HG03108 (cell line): ENCODE data around the gene EXOC4.

Experiments used
- ATAC-seq: cut with Tn5 transposase; IDR thresholded peaks from one replicate; pipeline ENCODE4 v1.9.1; 2021; ENCODE audit warnings: moderate library complexity; ENCODE audit not compliant: unreplicated experiment

The EXOC4 gene

GRCh38 chr7:133739817-133740216 lies 486.9 kb downstream of the EXOC4 start:
- no peak for ATAC-seq

- no peak for ATAC-seq
Observed at GRCh38 chr7:133741078-133741477, 488.2 kb downstream of the EXOC4 start.

DNA sequence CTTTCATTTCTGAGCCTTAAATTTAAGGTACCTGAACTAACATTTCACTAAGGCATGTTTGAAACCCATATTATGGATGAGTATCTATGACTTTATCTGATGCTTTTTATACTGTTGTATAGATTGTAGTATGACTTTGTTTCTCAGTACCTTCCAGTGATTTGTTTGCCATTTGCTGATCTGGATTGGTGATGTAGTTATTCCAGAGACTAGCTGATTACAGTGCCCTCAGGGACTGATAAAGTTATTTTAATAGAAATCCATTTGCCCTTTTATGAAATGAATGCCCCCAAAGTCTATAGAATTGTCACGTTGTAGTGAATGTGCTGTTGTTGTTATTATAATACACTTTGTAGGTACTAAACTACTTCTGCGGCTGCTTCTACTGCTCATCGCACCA lies 488.8 kb downstream of the EXOC4 start:
- no peak for ATAC-seq

GRCh38 chr7:133742709-133743538 lies 490.0 kb downstream of the EXOC4 start:
- ATAC-seq: no peak

- no peak for ATAC-seq
Observed at GRCh38 chr7:133744451-133744850, 491.6 kb downstream of the EXOC4 start.

GRCh38 chr7:133746305-133746704 lies 493.4 kb downstream of the EXOC4 start:
- no peak for ATAC-seq

DNA sequence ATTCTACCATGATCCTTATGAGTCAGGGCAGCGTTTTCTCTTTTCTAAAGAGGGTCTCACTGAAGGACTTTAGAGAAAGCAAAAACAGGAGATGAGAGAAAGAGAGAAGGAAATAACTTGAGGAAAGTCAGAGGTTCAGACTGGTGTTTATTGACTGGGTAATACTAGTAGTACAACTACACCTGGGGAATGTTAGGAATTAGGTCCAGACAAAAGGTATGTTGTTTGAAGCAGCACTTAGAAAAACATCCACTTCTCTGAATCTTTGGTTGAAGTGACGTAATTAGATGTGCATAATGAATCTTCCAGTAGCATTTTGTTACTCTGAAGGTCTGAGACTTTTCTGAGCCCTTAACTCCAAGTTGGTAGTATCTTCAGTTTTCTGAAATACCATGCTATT lies 494.0 kb downstream of the EXOC4 start:
- ATAC-seq: no peak

DNA sequence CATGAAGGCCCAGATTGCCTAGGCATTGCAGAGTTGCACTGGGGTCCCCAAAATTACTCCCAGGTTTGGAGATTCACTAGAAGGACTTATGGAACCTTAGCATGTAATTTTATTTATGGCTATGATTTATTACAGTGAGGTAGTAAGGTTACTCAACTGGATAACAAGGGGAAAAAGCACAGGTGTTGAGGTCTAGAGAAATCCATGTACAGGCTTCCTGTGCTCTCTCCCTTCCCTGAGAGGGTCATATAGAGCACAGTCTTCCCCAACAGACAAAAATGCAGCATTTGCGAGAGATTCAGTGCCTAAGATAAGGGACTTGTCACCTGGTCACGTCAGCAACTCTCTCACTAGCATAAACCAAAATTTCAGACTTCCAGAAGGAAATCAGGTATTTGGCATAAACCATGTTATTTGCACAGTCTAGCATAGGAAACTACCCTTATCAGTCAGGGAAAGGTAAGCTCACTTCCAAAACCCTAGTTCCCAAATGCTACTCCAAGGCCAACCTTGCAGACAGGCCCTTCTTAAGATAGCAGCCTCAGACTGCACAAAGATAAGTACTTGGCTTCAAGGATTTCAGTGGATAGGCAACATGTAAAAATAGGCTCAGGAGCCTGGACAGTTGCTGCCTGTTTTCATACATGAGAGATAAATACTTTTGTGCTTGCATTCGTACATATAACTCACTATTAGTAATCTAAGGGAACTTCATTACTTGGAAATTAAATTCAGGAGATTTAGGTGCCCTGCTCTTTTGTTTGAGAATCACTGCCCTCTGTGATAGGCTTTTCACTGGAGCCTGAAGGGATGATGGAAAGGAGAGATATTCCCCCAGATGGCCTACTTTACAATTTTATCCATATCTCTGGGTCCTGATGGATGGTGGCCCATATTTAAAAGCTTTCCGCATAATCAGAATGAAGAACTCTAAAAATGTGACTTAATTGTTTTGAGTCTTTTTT lies 495.8 kb downstream of the EXOC4 start:
- no peak for ATAC-seq

DNA sequence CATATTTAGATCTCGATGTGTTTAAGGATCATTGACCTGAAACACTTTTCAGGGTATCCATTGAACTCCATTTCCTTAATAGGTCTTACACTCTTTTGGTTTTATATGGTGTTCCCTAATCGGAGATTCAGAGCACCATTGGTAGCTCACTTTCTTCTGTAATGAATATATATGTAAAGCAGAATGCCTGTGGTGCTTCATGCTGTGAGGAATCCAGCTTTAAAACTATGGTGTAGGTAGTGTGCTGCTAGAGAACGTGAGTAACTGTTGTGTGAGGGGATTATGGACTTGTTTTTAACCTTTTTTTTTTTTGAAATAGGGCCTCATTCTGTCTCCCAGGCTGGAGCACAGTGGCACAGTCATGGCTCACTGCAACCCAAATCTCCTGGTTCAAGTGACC lies 497.4 kb downstream of the EXOC4 start:
- no peak for ATAC-seq

GRCh38 chr7:133751079-133751478 lies 498.2 kb downstream of the EXOC4 start:
- ATAC-seq: no peak

DNA sequence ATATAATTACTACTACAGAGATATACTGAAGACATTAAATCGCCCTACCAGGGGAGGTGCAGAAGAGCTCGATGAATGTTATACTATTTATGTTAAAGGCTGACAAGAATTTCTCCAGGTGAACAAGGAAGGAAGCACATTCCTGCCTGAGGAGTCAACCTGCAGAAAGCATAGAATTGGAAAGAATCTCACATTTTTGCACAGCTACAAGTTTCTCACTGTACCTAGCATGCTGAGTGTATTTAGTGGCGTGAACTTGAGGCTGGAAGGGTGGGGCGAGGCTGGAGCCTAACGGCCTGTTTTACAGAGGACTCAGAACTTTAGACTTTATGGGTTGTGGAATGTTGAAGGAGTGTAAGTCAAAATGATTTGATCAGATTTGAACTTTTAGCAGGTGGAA lies 500.6 kb downstream of the EXOC4 start:
- no peak for ATAC-seq

- no peak for ATAC-seq
Observed at GRCh38 chr7:133754708-133755107, 501.8 kb downstream of the EXOC4 start.

- no peak for ATAC-seq
Observed at GRCh38 chr7:133755901-133756300, 503.0 kb downstream of the EXOC4 start.

DNA sequence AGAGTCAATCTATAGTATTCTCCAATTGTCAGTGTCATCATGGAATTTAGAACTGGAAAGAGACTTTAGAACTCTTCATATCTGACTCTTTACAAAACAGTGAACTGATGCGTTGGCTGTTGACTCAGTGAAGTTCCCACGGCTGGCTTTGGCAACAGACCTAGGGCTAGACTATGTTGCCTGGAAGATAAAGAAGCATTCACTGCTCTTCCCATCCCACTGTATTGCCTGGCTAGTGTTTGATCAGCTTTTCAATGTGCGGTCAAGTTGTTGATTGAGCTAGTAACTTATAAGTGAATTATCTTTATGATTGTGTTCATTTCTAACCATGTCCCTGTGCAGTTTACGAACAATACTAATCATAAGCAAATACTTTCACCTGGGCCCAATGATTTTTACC lies 508.6 kb downstream of the EXOC4 start:
- no peak for ATAC-seq

DNA sequence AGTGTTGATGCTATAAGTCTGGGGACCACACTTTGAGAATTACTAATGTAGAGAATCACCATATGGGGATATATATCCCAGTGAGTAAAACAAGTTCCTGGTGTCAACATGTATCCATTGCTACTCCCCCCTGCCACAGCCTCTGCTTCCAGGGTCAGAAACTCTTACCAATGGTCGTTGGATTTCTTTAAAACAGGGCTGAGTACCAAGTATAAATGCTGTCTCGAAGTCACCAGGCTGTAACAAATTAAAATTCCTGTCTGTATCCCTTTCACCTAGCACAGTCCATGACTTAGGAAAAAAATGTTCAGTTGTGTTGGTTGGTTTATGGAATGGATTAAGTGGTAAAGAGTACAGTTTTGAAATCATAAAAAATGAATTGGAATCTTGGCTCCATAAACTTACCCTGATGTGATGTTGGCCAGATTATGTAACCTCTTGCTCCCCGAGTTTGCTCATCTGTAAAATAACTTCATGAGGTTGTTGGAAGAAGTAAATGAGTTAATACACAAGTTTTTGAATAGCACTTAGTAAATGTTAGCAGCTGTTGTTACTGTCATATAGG lies 510.3 kb downstream of the EXOC4 start:
- ATAC-seq: no peak

GRCh38 chr7:133769668-133770067 lies 516.8 kb downstream of the EXOC4 start:
- ATAC-seq: no peak

DNA sequence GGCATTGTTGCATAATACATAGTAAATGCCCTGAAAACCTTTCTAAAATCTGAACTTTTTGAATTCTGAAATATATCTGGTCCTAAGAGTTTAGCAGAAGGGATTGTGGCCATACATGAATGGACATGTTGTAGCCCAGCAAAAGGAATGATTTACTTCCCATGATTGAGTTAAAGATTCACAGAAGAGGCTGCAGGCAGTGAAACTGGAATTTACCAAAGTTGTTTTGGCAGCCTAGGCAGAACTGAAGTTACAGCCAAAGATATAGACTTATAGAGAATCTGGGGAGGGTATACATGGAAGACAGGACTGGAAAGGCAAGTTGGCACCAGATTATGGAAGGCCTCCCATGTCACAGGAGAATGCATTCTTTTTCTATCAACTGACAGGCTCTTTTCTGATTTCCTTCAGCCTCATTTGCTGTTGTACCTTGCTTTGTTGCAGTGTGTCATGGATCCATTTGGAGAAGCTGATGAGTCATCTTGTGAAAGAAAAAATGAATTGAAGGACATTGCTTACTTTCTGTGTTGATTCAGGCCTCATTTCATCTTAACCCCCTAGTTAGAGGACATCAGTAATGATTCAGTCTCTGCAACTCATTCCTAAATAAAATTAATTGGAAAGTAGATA lies 518.1 kb downstream of the EXOC4 start:
- ATAC-seq: no peak

DNA sequence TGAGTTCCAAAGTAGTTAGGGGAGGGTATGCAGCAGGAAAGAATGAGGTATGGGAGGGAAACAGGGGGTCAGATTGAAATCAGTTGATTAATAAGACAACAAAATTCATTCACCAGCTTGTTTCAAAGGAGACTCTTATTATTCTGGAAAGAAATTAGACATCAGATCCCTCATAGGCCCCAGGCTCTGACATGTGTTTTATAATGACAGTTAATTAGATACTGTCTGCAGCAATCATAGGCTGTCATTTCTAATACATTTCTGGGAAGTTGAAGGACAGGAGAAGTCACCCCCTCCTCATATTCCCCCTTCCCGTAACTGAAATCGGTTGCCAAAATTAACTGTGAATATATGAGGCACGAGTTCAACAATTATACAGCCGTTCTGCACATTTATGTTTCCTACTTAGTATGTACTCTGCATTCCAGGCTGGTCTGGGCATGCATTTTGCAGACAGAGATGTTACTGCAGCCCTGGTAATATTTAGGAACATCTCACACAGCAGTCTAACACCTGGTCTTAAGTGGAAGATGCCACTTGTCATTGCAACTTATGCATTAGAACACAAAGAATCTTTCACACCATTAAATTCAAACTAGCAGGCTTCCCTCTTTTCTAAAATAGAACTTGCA lies 519.0 kb downstream of the EXOC4 start:
- no peak for ATAC-seq

- no peak for ATAC-seq
Observed at GRCh38 chr7:133773601-133774000, 520.7 kb downstream of the EXOC4 start.

- no peak for ATAC-seq
Observed at GRCh38 chr7:133775201-133775600, 522.3 kb downstream of the EXOC4 start.

DNA sequence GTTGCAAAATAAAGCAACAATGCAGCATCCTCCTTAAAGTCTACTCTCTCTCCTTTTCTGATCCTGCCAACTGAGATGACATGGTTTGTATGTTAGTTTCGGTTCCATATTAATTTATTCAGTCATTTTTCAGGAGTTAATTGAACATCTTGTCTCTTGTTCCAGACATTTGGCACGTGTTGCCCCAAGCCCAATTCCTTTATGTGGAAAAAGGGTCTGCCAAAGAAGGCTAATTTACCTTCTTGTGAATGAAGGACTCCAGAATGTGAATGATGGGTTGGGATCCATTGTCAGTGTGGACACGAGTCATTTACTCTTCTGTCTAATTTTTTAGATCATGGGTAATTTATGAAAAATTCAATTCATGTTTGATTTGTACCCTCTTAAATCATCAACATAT lies 523.4 kb downstream of the EXOC4 start:
- ATAC-seq: no peak
